H1 (cell line): ENCODE data around the gene ANKRD2.
"Not testable (repeated sequence)": the region's sequence is repeated elsewhere in the genome, so short reads cannot be mapped to it uniquely, and the experiment has no call there.

Source experiments
- CHD2 ChIP-seq: IDR thresholded peaks from 2 replicates; pipeline ENCODE4 v1.6.1; 2012; ENCODE audit warnings: low read length, improper control_type of control experiment
- CTCF ChIP-seq, 3 experiments: IDR thresholded peaks; 1 replicate in 2 of 3; 2 replicates in 1 of 3; pipeline versions ENCODE4 v1.5.1 to v1.6.1; 2011; ENCODE audit warnings: low read length in 3 of 3, mild to moderate bottlenecking in 3 of 3, inconsistent platforms in 2 of 3, low read depth in 1 of 3, moderate library complexity in 1 of 3; ENCODE audit not compliant: insufficient read depth in 1 of 3; ENCODE audit errors: control extremely low read depth in 1 of 3
- EP300 ChIP-seq, 2 experiments: IDR thresholded peaks; 1 replicate in 1 of 2; 2 replicates in 1 of 2; pipeline ENCODE4 v1.6.1; 2011 to 2012; ENCODE audit warnings: low read depth in 2 of 2, low read length in 2 of 2, mild to moderate bottlenecking in 2 of 2, borderline replicate concordance in 1 of 2, inconsistent platforms in 1 of 2, moderate library complexity in 1 of 2
- POLR2AphosphoS5 ChIP-seq: IDR thresholded peaks from 2 replicates; pipeline ENCODE4 v1.6.1; 2011; ENCODE audit warnings: low read depth, low read length
- RAD21 ChIP-seq, 2 experiments: IDR thresholded peaks in 1 of 2; conservative IDR thresholded peaks in 1 of 2; 2 replicates each; pipeline ENCODE4 v1.6.1; 2011; ENCODE audit warnings: low read depth in 2 of 2, low read length in 2 of 2, improper control_type of control experiment in 1 of 2, inconsistent platforms in 1 of 2, mild to moderate bottlenecking in 1 of 2, moderate library complexity in 1 of 2
- RNF2 ChIP-seq: fragments of 200-900, 300-1000 bp; sonication (generic); IDR thresholded peaks from 2 replicates; pipeline ENCODE4 v1.7.1; 2016; ENCODE audit warnings: borderline replicate concordance, low read depth, mild to moderate bottlenecking, antibody characterized with exemption, low read length; ENCODE audit not compliant: poor library complexity, severe bottlenecking; ENCODE audit errors: missing control alignments
- TEAD4 ChIP-seq: IDR thresholded peaks from 2 replicates; pipeline ENCODE4 v1.6.1; 2012; ENCODE audit warnings: low read depth, low read length, inconsistent platforms, mixed read lengths

- TF ChIP-seq EP300 (IDR thresholded peaks at IDR 0.05; ENCODE audit: borderline replicate concordance in 1 of 2, low read depth in 2 of 2, low read length in 2 of 2); RNF2; RAD21 (IDR thresholded peaks at IDR 0.05 in 1 of 2, conservative IDR thresholded peaks at IDR 0.05 in 1 of 2; ENCODE audit: low read depth in 2 of 2, low read length in 2 of 2); POLR2AphosphoS5; TEAD4; CHD2; CTCF (IDR thresholded peaks at IDR 0.05; ENCODE audit: control extremely low read depth in 1 of 3, insufficient read depth in 1 of 3, low read depth in 1 of 3, low read length in 3 of 3): not testable (repeated sequence)
Measured at GRCh38 chr10:97528876-97529275, 43.7 kb upstream of the ANKRD2 start.
